ENCODE results near the gene NAGK. TPM values are rescaled to one million over a fixed set of nuclear protein-coding genes. Genes with fewer than 3 reads are reported as not detected.
"Not testable (repeated sequence)": the region's sequence is repeated elsewhere in the genome, so short reads cannot be mapped to it uniquely, and the experiment has no call there.

NAGK gene
- total RNA-seq, 1 experiment from 2014 or later: 29.7 TPM

DNA sequence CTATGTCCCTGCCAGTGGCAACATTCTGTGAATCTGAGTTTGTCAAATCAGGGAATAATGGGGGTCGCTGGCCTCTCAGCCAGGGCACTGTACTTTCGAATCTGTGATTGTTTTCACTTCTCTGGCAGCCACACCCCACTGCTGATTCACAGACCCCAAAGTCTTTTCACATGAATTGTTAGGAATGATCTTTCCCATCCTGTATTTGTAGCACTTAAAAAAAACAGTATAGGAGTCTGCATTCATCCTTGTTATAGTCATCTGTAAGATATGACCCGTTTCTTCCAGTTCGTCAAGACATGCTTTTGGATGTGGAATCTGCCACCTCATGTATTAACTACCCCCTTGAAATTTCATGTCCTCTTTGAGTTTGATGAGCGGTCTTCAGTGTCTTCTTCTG is 928 bp downstream of the NAGK start:
- no peak for DNase-seq (ENCODE audit: low spot score)

DNA sequence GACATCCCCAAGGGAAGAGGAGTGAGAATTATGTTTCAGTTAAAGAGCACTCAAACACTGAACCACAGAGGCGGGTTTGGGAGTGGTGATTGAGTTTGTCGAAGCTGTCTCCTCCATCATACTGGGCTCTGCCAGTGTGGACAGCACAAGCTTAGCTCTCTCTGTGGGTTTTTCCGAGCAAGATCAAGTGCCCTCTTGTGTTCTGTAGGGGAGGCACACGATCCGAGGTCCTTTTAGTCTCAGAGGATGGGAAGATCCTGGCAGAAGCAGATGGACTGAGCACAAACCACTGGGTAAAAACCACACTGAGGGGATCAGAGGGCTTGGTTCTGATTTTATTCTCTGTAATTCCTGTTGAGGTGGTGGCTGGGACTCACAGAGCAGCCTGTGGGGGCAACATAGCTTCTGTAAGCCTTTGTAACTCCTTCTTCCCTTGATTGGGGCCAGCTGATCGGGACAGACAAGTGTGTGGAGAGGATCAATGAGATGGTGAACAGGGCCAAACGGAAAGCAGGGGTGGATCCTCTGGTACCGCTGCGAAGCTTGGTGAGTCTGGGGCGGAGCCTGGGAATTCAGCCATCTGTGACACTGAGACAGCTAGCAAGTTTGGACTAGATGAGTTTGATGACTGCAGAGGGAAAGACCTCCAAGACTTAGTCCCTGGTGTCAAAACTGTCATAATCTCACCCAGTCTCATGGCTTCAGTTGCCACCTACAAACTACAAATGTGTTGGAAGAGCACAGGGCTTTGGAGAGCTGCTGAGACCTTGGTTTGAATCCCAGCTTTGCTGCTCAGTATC is 2.0 kb downstream of the NAGK start:
- DNase-seq (ENCODE audit: low spot score): peak; percentile 58

DNA sequence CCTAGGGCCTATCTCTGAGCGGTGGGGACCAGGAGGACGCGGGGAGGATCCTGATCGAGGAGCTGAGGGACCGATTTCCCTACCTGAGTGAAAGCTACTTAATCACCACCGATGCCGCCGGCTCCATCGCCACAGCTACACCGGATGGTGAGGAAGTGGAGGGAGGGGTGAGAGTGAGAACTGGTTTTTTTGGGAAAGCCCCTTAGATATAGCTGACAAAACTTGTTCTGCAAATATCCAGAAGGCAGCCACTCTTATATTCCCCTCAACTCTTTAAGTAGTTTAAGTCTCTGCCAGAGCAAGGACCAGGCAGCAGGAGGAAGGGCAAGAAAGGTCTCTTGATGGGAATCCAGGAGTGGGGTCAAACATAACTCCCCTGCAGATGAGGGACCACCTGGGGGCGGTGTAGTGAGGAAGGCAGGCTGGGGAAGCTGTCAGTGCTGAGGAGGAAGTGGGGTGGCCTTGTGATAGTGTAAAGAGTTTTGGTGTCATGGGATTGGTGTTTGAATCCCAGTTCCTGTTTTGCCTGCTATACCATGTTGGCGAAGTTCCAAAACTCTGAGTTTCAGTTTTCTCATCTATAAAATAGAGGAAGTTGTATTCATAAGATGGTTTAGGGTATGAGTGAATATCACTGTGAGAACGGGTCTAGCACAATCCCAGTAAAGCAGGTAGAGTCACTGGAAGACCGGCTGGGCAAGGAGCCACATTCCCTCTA is 3.4 kb downstream of the NAGK start:
- no peak for DNase-seq (ENCODE audit: low spot score)

DNA sequence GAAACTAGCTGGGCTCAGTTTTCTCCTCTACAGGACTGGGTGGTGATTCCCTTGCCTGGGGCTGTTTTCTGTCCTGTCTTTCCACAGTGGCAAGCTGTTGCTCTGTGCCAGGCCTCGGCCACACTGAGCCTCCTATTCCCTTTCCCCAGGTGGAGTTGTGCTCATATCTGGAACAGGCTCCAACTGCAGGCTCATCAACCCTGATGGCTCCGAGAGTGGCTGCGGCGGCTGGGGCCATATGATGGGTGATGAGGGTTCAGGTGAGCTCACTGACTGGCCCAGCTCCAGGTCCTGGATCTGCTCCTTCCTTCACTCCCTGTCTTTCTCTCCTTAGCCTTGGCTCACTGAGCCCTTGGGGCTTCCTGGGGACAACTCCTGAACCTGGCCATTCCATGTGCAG is 4.0 kb downstream of the NAGK start:
- DNase-seq (ENCODE audit: low spot score): no peak

DNA sequence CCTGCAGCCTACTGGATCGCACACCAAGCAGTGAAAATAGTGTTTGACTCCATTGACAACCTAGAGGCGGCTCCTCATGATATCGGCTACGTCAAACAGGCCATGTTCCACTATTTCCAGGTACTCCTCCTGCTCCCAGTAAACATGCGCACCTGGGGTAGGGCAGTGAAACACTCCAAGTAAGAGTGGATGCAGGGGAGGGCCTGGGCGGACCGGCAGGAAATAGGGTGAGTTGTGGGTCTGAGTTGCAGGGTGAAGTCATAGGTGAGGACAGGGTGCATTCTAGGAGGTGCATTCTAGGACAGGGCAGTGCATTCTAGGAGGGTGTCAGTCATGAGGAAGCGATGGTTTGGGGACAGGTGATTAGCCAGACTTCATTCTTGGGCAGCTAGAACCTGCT is 5.0 kb downstream of the NAGK start:
- no peak for DNase-seq (ENCODE audit: low spot score)

DNA sequence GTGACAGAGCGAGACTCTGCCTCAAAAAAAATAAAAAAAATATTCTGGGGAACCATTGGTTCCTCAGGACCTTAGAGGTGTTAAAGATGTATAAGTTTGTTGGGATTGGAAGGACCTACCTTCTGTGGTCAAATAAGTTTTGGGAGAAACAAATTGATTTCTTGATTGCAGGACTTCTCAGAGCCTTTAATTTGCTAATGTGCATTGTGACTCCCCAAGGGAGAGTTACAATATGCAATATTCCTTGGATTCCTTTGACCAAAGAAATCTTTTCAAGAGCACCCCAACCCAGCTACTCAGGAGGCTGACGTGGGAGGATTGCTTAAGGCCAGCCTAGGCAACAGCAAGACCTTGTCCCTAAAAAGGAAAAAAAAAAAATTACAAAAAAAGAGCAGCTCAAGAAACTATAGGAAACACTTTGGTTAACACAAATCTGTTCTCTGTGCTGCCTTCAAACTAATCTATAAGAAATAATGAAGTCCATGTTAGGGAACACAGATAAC is 6.5 kb downstream of the NAGK start:
- no peak for DNase-seq (ENCODE audit: low spot score)

DNA sequence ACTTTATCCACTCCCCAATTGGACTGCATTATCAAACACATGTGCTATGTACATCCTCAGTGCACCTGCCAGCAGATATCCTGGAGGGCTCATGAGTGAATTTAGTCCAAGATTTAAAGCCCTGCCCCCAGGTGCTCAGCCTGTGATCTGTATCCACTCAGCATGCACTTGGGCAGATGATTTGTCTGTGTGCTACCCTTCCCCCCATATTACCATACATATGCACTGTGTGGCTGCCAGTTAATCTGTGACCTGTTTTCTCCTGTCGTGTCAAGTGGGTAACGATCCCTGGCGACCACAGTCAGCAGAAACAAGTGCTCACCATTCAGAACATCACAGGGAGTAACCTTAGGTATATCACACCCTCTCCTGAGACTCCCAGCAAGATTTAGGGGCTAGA is 10.2 kb downstream of the NAGK start:
- DNase-seq (ENCODE audit: low spot score): no peak

DNA sequence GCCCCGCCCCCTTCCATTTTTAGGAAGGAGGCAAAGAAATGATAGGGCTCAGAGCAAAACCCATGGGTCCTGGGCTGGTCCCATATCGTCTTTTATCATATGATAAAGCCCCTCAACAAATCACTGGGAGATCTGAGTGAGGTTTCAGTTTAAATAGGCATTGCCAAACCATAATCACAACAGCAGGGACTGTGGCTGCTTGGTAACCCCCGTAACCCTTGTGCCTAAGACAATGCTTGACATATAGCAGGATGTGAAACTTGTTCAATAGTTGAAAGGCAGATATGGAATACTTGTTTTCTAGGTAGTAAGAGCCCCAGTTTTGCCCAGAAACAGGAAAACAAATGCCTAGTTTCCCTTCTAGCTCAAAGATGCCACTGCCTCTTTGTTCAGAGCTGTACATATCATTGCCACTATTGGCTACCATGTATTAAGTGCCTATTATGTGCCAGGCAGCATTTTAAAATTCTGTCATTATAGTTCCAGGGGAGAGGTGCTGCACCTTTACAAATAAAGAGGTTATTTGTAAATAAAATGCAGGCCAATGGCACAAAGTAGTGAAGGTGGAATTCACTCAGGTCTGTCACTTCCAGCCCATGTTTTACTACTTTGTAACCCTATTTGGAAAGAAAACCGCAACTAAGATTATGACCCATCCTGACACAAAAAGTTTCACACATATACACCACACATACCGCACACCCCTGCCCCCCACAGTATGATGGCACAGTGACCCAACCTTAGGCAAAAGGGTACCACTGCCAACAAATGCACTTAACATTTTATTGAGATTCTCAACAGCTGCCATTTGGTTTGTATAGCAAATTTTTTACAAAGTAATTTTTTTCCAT is 14.2 kb downstream of the NAGK start:
- no peak for DNase-seq (ENCODE audit: low spot score)

DNA sequence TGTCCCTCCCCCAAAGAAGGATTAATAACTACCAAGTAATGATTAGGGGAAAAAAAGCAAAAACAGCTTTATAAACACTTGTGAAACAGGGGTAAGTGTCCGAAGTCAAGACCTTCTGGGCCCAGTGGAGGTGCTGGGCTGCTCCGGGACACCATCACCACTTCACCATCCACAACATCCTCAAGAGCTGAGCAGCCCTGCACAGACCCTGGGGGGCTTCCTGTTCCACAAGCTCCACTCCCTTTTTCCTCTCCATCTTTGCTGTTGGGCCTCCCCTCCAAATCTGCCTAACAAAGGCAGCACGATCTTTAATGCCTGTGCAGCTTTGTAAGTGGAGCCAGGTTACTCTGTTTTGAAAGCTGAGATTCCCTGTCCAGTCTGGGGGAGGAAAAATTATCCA is 14.8 kb downstream of the NAGK start:
- not testable (repeated sequence) for DNase-seq (ENCODE audit: low spot score)

DNA sequence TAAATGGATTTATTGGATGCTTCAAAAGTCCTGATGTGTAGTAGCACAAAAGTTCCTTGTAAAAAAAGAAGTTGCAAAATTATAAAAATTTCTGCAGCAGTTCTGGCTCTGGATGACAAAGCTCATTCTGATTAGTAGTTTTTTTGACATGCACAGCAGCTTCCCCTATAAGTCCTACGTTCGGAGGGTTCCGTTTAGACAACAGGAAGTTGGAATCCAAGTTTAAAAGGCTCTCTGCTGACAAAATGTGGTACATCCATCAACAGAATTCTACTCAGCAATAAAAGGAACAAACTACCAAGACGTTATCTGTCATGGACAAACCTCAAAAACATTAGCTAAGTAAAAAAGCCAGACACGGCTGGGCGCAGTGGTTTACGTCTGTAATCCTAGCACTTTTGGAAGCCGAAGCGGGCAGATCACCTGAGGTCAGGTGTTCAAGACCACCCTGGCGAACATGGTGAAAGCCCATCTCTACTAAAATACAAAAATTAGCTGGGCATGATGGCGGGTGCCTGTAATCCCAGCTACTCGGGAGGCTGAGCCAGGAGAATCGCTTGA is 15.4 kb downstream of the NAGK start:
- DNase-seq (ENCODE audit: low spot score): not testable (repeated sequence)

DNA sequence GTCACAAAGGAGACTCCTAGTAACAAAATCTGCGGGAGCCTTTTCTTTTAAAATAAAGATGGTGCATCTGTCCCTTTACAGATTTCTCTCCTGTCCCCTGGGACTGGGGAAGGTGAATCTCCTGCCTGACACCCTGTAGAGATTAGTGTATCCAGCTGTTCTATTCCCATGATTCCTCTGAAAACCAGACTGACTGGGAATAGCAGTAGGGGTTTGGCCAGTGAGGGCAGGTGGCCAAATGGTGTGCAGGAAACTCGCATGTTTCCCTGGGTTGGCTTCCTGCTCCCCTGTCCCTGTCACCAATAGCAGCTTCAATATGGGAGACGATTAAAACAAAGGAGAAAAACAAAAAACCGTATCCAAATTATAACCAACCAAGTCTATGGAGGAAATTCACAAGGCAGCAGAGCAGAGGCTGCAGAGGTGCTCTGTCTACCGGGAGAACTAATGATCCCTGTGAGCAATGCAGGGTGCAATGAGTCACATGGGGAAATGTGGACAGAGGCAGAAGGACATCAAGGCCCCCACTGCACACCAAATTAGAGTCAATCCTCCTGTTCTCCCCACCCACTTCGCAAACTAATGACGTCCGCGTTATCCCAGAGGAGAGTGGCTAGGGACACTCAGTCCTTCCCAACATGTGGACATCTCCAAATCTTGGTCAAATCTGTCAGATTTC is 17.0 kb downstream of the NAGK start:
- not testable (repeated sequence) for DNase-seq (ENCODE audit: low spot score)

DNA sequence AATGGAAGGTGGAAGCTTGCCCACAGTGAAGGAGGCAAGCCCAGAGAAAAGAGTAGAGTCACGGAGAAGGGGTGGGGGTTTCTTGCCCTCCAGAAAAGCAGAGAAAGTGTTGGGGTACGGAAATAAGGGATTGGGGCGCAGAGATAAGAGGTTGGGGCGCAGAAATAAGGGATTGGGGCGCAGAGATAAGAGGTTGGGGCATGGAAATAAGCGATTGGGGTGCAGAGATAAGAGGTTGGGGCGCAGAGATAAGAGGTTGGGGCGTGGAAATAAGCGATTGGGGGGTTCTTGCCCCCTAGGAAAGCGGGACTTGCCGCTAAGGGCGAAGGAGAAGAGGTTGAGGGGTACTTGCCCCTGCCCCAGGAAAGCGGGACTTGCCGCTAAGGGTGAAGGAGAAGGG is 21.0 kb downstream of the NAGK start:
- DNase-seq (ENCODE audit: low spot score): not testable (repeated sequence)

DNA sequence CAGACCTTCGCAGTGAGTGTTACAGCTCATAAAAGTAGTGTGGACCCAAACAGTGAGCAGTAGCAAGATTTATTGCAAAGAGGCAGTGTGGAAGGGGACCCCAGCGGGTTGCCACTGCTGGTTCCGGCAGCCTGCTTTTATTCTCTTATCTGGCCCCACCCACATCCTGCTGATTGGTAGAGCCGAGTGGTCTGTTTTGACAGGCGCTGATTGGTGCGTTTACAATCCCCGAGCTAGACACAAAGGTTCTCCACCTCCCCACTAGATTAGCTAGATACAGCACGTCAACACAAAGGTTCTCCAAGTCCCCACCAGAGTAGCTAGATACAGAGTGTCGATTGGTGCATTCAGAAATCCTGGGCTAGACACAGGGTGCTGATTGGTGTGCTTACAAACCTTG is 23.4 kb downstream of the NAGK start:
- DNase-seq (ENCODE audit: low spot score): not testable (repeated sequence)

DNA sequence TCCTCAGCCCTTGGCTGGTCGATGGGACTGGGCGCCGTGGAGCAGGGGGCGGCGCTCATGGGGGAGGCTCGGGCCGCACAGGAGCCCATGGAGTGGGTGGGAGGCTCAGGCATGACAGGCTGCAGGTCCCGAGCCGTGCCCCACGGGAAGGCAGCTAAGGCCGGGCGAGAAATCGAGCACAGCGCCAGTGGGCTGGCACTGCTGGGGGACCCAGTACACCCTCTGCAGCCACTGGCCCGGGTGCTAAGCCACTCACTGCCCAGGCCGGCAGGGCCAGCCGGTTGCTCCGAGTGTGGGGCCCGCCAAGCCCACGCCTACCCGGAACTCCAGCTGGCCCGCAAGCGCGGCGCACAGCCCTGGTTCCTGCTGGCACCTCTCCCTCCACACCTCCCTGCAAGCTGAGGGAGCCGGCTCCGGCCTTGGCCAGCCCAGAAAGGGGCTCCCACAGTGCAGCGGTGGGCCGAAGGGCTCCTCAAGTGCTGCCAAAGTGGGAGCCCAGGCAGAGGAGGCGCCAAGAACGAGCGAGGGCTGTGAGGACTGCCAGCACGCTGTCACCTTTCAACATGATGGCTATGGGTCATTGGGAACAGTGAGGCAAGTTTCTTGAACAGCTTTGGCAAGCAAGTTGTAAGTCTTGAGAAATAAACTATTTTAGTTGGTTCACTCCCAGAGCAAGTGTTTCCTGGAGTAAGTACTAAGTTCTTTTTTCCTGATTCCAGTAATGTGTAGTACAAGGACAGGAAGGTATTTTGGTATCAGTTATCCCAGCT is 24.2 kb downstream of the NAGK start:
- DNase-seq (ENCODE audit: low spot score): not testable (repeated sequence)

DNA sequence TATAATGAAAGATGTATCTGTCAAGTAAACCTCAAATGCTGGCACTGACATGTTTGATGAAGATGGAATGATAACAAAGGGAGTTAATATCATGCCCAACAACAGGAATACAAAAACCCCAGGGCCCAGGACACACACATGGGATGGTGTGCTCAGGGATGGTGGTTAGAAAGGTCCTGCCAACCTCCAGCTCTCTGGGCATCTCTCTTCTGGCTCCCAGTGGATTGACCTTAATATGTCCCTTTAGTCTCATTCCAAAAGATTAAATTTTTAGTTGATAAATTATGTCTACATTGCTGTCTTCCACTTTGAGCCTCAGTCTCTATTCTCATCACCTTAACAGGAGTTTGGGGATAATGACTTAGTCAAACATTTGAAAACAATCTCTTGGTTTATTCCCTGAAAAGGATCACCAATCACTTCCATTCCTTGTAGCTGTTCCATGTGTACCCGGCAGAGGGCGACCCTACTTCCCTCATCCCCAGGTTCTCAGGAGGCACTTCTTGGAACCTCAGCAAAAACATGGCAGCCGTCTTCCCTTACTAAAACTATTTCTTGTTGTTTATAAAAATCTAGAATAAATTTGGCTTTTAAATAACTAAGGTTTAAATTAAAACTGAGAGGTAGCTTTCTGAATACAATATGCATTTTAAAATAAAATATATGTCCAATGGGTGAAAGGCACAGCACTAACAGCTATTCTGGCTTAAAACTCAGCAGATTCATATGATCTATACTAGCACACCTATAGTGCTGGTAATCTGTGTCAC is 31.9 kb downstream of the NAGK start:
- DNase-seq (ENCODE audit: low spot score): peak; percentile 68

DNA sequence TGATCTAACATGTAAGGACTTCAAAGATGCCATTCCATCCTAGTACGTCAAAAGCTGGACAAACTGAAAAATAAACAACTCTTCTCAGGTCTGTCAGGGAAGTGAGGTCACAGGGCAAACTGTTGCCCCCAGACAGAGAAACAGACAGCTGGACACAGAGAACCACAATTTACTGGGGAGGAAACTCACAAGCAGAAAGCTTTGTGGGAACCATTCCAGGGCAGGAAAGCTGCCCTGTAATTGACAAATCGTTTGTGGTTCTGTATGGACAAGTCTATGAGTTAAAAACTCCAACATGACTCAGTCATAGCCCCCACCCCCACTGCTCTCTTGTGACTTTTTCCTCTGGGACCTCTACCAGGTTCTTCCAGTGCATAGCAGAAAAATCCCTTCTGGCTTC is 33.2 kb downstream of the NAGK start:
- DNase-seq (ENCODE audit: low spot score): no peak

DNA sequence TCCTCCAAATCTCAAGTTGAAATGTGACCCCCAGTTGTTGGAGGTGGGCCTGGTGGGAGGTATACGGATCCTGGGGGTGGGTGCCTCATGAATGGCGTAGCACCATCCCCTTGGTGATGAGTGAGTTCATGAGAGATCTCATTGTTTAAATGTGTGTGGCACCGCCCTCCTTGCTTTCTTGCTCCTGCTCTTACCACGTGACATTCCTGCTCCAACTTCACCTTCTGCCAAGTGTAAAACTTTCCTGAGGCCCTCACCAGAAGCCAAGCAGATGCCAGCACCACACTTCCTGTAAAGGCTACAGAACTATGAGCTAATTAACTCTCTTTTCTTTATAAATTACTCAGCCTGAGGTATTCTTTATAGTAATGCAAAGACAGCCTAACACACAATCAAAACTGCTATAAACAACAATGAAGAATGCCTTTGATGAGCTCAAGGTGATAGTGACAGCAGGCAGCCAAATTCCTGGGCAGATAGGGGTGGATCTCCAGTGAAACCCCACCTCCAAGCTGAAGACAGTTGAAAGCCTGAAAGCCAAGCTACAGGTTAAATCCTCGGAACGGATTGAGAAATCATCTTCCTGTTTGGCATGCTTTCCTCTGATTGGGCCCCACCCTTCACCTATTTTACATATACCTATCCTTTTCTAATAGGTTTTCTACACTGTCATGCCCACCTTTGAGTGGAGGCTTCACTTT is 34.7 kb downstream of the NAGK start:
- DNase-seq (ENCODE audit: low spot score): peak; percentile 8

DNA sequence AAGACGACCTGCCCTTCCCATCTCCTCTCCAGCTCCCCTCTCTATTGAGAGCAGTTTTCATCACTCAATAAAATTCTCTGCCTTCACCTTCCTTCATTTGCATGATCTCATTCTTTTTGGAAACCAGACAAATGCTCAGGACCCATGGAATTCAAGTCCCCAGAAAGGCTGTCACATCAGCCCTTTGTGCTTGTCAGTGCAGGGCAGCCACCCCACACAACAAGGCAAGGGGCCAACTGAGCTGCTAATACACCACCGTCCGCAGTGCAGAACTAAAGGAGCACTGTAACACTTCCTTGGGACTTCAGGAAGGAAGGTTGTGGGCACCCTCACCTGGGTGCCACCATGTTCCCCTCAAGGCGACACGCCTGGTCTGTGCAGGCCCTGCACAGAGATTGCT is 35.4 kb downstream of the NAGK start:
- DNase-seq (ENCODE audit: low spot score): no peak

DNA sequence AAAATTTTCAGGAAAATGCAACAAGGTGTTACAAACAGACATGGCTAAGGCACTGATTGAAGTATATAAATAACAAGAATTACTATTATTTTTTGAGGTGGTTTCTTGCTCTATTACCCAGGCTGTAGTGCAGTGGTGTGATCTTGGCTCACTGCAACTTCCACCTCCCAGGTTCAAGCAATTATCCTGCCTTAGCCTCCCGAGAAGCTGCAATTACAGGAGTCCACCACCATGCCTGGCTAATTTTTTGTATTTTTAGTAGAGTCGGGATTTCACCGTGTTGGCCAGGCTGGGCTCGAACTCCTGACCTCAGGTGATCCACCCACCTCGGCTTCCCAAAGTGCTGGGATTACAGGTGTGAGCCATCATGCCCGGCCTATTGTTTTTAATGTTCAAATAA is 38.0 kb downstream of the NAGK start:
- not testable (repeated sequence) for DNase-seq (ENCODE audit: low spot score)

All from HT-29 (cell line).